A673 (cell line): ENCODE measurements around the gene SPG11.

ENCODE experiments used
- EZH2 ChIP-seq: fragments of 200-600 bp; sonication (generic); IDR thresholded peaks from 2 replicates; pipeline ENCODE4 v1.6.1; 2017; ENCODE audit warnings: borderline replicate concordance, low read depth, mild to moderate bottlenecking, mixed read lengths, antibody characterized with exemption, low read length; ENCODE audit not compliant: poor library complexity, severe bottlenecking
- TF ChIP-seq, protein P1 (sequence below): fragments of 300-800, 200-600 bp; sonication (generic); conservative IDR thresholded peaks from 2 replicates; pipeline ENCODE4 v1.5.1; 2017; ENCODE audit warnings: low read depth, mild to moderate bottlenecking, antibody characterized with exemption, low read length, moderate library complexity, mixed read lengths

DNA sequence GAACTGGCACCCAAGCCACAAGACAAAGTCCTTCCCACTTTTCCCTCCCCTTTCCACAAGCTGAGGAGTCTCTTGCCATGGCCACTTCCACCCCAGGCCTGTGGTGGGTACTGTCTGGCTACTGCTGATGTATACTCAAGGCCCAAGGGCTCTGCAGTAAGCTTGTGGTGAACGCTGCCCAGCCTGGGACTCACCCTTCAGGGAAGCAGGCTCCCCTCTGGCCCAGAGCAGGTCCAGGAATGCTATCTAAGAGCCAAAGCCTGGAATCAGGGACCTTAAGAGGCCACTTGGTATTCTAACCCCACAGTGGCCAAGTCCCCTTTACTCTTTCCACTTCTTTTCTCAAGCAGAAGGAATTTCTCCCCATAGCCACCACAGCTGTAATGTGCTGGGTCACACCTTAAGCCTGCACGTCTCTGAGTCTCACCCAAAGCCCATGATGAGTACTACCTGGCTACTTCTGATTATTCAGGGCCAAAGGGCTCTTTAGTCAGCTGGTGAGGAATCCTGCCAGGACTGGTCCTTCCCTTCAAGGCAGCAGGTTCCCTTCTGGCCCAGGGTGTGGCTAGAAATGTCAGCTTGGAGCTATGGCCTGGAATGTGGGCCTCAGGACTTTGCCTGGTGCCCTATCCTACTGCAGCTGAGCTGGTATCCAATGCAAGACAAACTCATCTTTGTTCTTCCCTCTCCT is 43.6 kb upstream of the SPG11 start:
- TF ChIP-seq, protein P1, sequence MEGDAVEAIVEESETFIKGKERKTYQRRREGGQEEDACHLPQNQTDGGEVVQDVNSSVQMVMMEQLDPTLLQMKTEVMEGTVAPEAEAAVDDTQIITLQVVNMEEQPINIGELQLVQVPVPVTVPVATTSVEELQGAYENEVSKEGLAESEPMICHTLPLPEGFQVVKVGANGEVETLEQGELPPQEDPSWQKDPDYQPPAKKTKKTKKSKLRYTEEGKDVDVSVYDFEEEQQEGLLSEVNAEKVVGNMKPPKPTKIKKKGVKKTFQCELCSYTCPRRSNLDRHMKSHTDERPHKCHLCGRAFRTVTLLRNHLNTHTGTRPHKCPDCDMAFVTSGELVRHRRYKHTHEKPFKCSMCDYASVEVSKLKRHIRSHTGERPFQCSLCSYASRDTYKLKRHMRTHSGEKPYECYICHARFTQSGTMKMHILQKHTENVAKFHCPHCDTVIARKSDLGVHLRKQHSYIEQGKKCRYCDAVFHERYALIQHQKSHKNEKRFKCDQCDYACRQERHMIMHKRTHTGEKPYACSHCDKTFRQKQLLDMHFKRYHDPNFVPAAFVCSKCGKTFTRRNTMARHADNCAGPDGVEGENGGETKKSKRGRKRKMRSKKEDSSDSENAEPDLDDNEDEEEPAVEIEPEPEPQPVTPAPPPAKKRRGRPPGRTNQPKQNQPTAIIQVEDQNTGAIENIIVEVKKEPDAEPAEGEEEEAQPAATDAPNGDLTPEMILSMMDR, result no peak
- no peak for TF ChIP-seq EZH2
